IPS-18c (cell line): ENCODE data around the gene KLRC4.
A peak's percentile ranks its signal among the peaks of the same experiment; 100 is the strongest.
"Not testable (repeated sequence)": the region's sequence is repeated elsewhere in the genome, so short reads cannot be mapped to it uniquely, and the experiment has no call there.

Source experiments
- H3K4me3 ChIP-seq: 2 replicates; pipeline ENCODE4 v1.7.0; 2013; ENCODE audit warnings: low read depth, mild to moderate bottlenecking, low read length, moderate library complexity; ENCODE audit not compliant: insufficient read depth
- H3K9me3 ChIP-seq: one replicate; pipeline ENCODE4 v1.6.1; 2013; ENCODE audit warnings: mild to moderate bottlenecking, low read length, moderate library complexity; ENCODE audit not compliant: control insufficient read depth, insufficient read depth

Gene KLRC4

DNA sequence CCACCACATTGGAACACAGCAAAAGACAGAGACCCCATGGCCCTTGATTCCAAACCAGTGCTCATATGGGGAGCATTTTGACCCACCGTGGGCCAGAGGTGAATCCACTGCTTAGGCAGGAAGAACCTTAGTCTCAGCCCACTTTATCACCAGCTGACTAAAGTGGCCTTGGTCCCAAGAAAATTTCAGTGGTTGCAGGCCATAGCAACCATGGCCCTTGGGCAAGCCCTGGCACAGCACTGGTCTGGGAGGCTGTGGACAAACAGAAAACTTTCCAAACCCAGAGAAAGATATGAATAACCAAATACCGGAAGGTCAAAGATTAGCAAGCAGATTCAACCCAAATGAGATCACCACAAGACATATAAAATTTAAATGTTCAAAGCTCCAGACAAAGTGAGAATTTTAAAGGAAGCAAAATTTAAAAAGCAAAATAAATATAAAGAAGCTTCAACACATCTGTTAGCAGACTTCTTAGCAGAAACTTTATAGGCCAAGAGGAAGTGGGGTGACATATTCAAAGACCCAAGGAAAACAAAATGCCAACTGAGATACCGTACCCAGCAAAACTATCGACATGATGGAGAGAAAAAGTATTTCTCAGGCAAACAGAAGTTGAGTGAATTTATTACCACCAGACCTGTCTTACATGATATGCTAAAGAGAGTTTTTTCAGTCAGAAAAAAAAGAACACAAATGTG lies 27.5 kb downstream of the KLRC4 start:
- Histone ChIP-seq H3K9me3 (no peaks in the 10 kb centered on the region), H3K4me3 (no peak overlapping the region)

DNA sequence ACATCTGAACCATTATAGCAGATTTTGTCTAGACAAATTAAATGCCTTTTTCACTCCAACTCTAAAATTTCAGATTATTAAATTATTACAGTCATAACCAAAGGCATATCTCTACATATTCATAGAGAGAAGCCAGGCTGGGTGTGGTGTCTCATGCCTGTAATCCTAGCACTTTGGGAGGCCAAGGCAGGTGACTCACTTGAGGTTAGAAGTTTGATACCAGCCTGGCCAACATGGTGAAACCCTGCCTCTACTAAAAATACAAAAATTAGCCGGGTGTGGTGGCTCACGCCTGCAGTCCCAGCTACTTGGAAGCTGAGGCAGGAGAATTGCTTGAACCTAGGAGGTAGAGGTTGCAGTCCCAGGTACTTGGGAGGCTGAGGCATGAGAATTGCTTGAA lies 30.8 kb downstream of the KLRC4 start:
- not testable (repeated sequence) for H3K4me3 ChIP-seq, H3K9me3 ChIP-seq

GRCh38 chr12:10374624-10375018 lies 34.9 kb downstream of the KLRC4 start:
- Histone ChIP-seq H3K9me3 (no peaks in the 10 kb centered on the region), H3K4me3 (no peak overlapping the region)

DNA sequence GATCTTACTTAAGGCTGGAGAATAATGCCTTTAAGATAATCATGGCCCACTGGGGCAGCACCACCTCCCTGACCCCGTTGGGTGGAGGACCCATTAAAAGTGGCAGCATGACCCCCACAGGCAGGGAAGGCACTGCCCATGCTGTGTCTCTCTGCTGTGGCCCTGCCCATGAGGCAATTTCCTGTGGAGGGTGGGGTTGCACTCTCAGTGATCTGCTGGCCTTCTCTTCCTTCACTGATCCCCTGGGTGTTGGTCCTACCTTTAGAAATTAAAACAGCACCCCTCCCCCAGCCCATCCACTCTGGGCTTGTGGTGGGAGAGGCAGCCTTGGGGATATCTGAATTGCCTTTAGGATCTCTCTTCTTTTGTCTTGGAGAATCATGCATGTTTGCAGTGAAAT lies 37.0 kb downstream of the KLRC4 start:
- Histone ChIP-seq H3K9me3 (peaks cover under 1% of the 10 kb centered on the region), H3K4me3 (no peak overlapping the region)

DNA sequence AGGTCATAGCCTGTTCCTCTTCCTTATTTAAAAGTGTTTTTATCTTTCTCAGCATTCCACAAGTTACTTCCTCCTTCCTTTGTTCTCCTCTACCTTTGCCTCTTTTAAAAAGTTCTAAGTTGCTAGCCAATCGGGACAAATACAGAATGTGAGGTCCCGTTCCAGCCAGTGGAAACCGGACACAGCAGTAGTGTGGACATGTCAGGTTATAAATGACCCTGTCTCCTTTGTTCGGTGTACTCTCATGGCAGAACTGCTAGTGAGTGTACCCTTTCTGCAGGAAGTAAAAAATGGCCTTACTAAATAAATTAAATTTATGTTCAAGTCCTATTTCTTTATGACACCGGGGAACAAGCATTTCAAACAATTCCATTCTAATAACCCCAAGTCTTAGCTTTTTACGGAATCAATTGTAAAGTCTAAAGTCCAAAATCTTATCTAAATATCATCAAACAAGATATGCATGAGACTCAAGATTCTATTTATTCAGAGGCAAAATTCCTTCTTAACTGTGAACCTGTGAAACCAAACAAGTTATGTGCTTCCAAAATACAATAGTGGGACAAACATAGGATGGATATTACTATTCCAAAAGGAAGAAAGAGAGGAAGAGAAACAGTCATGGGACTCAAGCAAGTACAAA lies 37.5 kb downstream of the KLRC4 start:
- H3K9me3 ChIP-seq, H3K4me3 ChIP-seq: not testable (repeated sequence)

- peaks cover 2% of the 10 kb centered on the region for H3K9me3 ChIP-seq
- no peak overlapping the region for H3K4me3 ChIP-seq
Observed at GRCh38 chr12:10369557-10370415, 39.8 kb downstream of the KLRC4 start.

- Histone ChIP-seq H3K4me3 (no peak overlapping the region), H3K9me3 (peaks cover 2% of the 10 kb centered on the region)
Observed at GRCh38 chr12:10368206-10369171, 41.1 kb downstream of the KLRC4 start.

DNA sequence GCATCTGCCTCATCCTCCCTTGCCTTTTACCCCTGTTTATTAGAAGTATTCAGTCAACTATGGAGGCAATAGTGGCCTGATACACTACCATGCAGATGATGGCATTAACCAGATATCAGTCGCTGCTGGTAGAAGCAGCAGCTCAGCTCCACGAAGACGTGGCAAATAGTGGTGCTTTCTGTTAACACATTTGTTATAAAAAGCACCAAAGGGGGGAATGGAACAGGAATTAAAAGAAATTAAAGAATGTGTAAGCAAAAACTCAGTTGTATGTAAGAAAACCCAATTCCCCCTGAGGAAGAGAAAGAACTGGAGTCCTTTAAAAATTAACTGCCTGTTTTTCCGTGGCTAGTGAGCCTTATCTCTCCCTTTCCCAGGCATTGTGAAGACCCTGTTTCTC lies 41.8 kb downstream of the KLRC4 start:
- H3K9me3 ChIP-seq, H3K4me3 ChIP-seq: not testable (repeated sequence)

DNA sequence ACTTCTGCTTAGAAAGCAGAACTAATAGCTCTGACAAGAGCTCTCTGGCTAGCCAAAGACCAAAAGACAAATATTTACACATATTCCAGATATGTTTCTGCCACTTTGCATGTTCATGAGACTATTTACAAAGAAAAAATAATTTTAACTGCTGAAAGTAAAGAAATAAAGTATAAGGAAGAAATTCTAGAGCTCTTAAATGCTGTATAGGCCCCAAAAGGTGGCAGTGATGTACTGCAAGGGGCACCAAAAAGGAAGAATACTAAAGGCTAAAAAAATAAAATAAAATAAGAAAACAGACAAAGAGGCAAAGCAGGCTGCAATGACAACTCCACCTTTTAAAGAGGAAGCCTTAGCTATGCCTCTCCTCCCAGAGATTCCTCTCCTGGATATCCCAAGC lies 42.7 kb downstream of the KLRC4 start:
- H3K9me3 ChIP-seq = peaks cover 2% of the 10 kb centered on the region
- no peak overlapping the region for H3K4me3 ChIP-seq

DNA sequence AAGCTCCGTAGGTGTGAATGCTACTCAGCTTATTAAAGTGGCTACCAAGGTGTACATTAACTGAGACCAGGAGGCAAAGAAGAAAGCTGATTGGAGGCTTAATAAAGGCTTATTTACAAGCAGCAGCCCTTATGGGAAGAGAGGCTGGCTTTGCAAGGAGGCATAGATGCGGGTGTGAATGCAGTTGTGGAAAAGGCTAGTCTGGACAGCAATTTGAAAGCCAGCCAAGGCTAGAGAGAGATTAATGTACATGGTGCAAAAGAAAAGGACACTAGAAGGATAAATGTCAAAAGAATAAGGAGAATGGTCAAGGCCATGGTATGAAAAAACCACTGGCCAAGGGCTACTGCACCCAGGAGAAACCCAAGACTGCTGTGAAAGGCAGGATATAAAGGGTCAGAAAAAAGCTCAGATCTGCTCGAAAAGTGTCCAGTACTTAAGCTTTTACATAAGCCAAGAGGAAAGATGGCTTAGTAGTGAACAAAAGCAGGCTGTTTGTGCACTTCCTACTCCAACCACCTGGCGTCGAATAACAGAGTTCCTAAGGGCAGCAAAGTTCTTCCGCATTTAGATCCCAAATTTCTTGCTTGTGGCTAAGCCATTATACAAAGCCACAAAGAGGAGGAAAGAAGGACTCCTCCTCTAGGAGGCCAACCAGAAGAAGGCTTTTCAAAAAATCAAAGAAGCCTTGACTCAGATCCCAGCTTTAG lies 43.7 kb downstream of the KLRC4 start:
- peaks cover 2% of the 10 kb centered on the region for H3K9me3 ChIP-seq
- H3K4me3 ChIP-seq = peak overlapping the region; percentile 49; the same call in 1 of the 2 replicates

- peaks cover 2% of the 10 kb centered on the region for H3K9me3 ChIP-seq
- peak overlapping the region; percentile 49 for H3K4me3 ChIP-seq
Observed at GRCh38 chr12:10364815-10365622, 44.5 kb downstream of the KLRC4 start.

- Histone ChIP-seq H3K4me3 (peak overlapping the region; percentile 49), H3K9me3 (peaks cover 2% of the 10 kb centered on the region)
Observed at GRCh38 chr12:10363914-10364814, 45.4 kb downstream of the KLRC4 start.

DNA sequence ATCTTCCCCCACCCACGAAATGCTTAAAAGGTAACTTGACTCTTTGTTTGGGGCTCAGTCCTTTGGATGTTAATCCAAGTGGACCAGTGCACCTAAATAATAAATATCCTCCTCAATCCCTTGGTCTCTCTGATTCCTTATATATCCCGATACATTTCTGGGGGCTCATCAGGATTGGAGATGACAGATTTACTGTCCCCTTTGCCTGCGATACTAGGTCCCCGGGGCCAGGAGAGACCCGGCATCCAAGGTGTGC lies 46.0 kb downstream of the KLRC4 start:
- Histone ChIP-seq H3K9me3 (peaks cover 2% of the 10 kb centered on the region), H3K4me3 (no peak overlapping the region)

GRCh38 chr12:10362828-10363657 lies 46.5 kb downstream of the KLRC4 start:
- no peak overlapping the region for H3K4me3 ChIP-seq
- peaks cover 6% of the 10 kb centered on the region for H3K9me3 ChIP-seq
